Esophagus muscularis mucosa (tissue), 3 donors: ENCODE data around the gene HCFC1R1.

Source experiments
- CTCF ChIP-seq, 3 experiments: fragments of 200-600 bp in 2 of 3; fragments of 450-650 bp in 1 of 3; sonication (generic) in 2 of 3; IDR thresholded peaks; one replicate each; pipeline ENCODE4 v1.5.1; 2017 to 2019; ENCODE audit warnings: antibody characterized with exemption in 3 of 3, mild to moderate bottlenecking in 2 of 3, moderate library complexity in 1 of 3
- POLR2A ChIP-seq: fragments of 450-650 bp; IDR thresholded peaks from one replicate; pipeline ENCODE4 v1.6.1; 2017; ENCODE audit warnings: antibody characterized with exemption, moderate library complexity, mild to moderate bottlenecking, low read depth

- TF ChIP-seq POLR2A (no peak), CTCF (IDR thresholded peaks at IDR 0.05) (no peak)
These were observed 8.8 kb downstream of the HCFC1R1 start for GRCh38 chr16:3014971-3015370.
